Mesendoderm (in vitro differentiated cells): ENCODE results near the gene CAMK2A.

Experiments
- DNase-seq: peaks from one replicate; pipeline ENCODE4 v3.0.0; 2013
- H2AK5ac ChIP-seq: 2 replicates; pipeline ENCODE4 v1.6.1; 2013; ENCODE audit warnings: low read length, inconsistent platforms
- H2BK120ac ChIP-seq: 2 replicates; pipeline ENCODE4 v1.6.1; 2013; ENCODE audit warnings: low read depth, mild to moderate bottlenecking, low read length, moderate library complexity, mixed read lengths
- H2BK15ac ChIP-seq: replicated peaks from 2 replicates; pipeline ENCODE4 v1.6.1; 2013; ENCODE audit warnings: low read depth, mild to moderate bottlenecking, moderate library complexity
- H2BK5ac ChIP-seq: 2 replicates; pipeline ENCODE4 v1.6.1; 2013; ENCODE audit warnings: low read length, inconsistent platforms
- H3K18ac ChIP-seq: 2 replicates; pipeline ENCODE4 v1.6.1; 2013; ENCODE audit warnings: mild to moderate bottlenecking, low read length, mixed read lengths
- H3K23ac ChIP-seq: one replicate; pipeline ENCODE4 v1.6.1; 2013; ENCODE audit warnings: low read length
- H3K27ac ChIP-seq: 2 replicates; pipeline ENCODE4 v1.5.1; 2013; ENCODE audit warnings: low read depth, mild to moderate bottlenecking, inconsistent platforms, low read length, moderate library complexity
- H3K27me3 ChIP-seq: 2 replicates; pipeline ENCODE4 v1.6.1; 2013; ENCODE audit warnings: low read length, control low read depth, mild to moderate bottlenecking, inconsistent platforms; ENCODE audit not compliant: insufficient read depth, poor library complexity
- H3K36me3 ChIP-seq: 2 replicates; pipeline ENCODE4 v1.6.1; 2013; ENCODE audit warnings: low read length, inconsistent platforms; ENCODE audit not compliant: control insufficient read depth, insufficient read depth
- H3K4ac ChIP-seq: one replicate; pipeline ENCODE4 v1.6.1; 2013; ENCODE audit warnings: low read depth, mild to moderate bottlenecking, low read length, moderate library complexity
- H3K4me1 ChIP-seq: 2 replicates; pipeline ENCODE4 v1.6.1; 2013; ENCODE audit warnings: low read depth, low read length, inconsistent platforms; ENCODE audit not compliant: control insufficient read depth
- H3K4me2 ChIP-seq: 2 replicates; pipeline ENCODE4 v1.6.1; 2013; ENCODE audit warnings: low read length
- H3K4me3 ChIP-seq: 2 replicates; pipeline ENCODE4 v1.5.1; 2013; ENCODE audit warnings: mild to moderate bottlenecking, low read length
- H3K56ac ChIP-seq: one replicate; pipeline ENCODE4 v1.6.1; 2013; ENCODE audit warnings: low read length
- H3K79me1 ChIP-seq: 2 replicates; pipeline ENCODE4 v1.6.1; 2013; ENCODE audit warnings: low read length, inconsistent platforms
- H3K79me2 ChIP-seq: 2 replicates; pipeline ENCODE4 v1.6.1; 2013; ENCODE audit warnings: mild to moderate bottlenecking, low read length; ENCODE audit not compliant: control insufficient read depth, insufficient read depth
- H3K9ac ChIP-seq: 2 replicates; pipeline ENCODE4 v1.6.1; 2013; ENCODE audit warnings: low read length, inconsistent platforms
- H4K5ac ChIP-seq: one replicate; pipeline ENCODE4 v1.6.1; 2013; ENCODE audit warnings: low read length
- H4K8ac ChIP-seq: one replicate; pipeline ENCODE4 v1.6.1; 2013; ENCODE audit warnings: low read depth, mild to moderate bottlenecking, control low read depth, low read length, moderate library complexity
- WGBS: extraction: QIAGEN DNeasy Blood & Tissue Kit; methylation state at CpG from one replicate; pipeline ENCODE4 v1.1.7; 2013; ENCODE audit warnings: low lambda C conversion rate, missing lambda C conversion rate; ENCODE audit not compliant: insufficient coverage; ENCODE audit errors: extremely low coverage; 5-methylcytosine and 5-hydroxymethylcytosine counted together

CAMK2A gene

GRCh38 chr5:150190987-150191386, 98.6 kb downstream of the CAMK2A start:
- H3K18ac ChIP-seq = no peak overlapping the region
- H3K27ac ChIP-seq = no peak overlapping the region
- H3K9ac ChIP-seq = no peak overlapping the region
- H3K27me3 ChIP-seq = peaks cover 16% of the 10 kb centered on the region
- H2BK5ac ChIP-seq = no peak overlapping the region
- H3K4me2 ChIP-seq = no peak overlapping the region
- H2BK15ac ChIP-seq = no peak overlapping the region
- peaks cover 6% of the 10 kb centered on the region for H3K4me1 ChIP-seq
- no peak overlapping the region for H3K56ac ChIP-seq
- no peak overlapping the region for H3K4ac ChIP-seq
- H2BK120ac ChIP-seq = no peak overlapping the region
- no peaks in the 10 kb centered on the region for H3K79me1 ChIP-seq
- H3K79me2 ChIP-seq = no peaks in the 10 kb centered on the region
- no peak overlapping the region for H4K5ac ChIP-seq
- no peak overlapping the region for H3K23ac ChIP-seq
- no peak overlapping the region for H4K8ac ChIP-seq
- H3K4me3 ChIP-seq = no peak overlapping the region
- H3K36me3 ChIP-seq = no peaks in the 10 kb centered on the region
- peak; percentile 14 for DNase-seq
- no peak overlapping the region for H2AK5ac ChIP-seq
- no CpG with 5 or more reads among the region's 2 CpGs for WGBS

GRCh38 chr5:150190503-150190979, 99.0 kb downstream of the CAMK2A start:
- Histone ChIP-seq H3K18ac (no peak overlapping the region), H2AK5ac (no peak overlapping the region), H3K27ac (no peak overlapping the region), H3K27me3 (peaks cover 16% of the 10 kb centered on the region), H2BK120ac (no peak overlapping the region), H2BK15ac (no peak overlapping the region), H3K9ac (no peak overlapping the region), H3K79me1 (no peaks in the 10 kb centered on the region), H3K4me1 (peaks cover 9% of the 10 kb centered on the region), H3K56ac (no peak overlapping the region), H4K5ac (no peak overlapping the region), H4K8ac (no peak overlapping the region), H2BK5ac (no peak overlapping the region), H3K4me3 (no peak overlapping the region), H3K79me2 (no peaks in the 10 kb centered on the region), H3K4ac (no peak overlapping the region), H3K36me3 (no peaks in the 10 kb centered on the region), H3K23ac (no peak overlapping the region), H3K4me2 (peak overlapping the region; percentile 46)
- DNase-seq = peak; percentile 29
- no CpG with 5 or more reads among the region's 16 CpGs for WGBS

GRCh38 chr5:150189728-150190502, 99.7 kb downstream of the CAMK2A start, which contains the start of gene SLC6A7:
SLC6A7 (plus strand) TSS chr5:150190062; CDS start chr5:150190328, 266 bp downstream.
- no peaks in the 10 kb centered on the region for H3K79me2 ChIP-seq
- H2BK15ac ChIP-seq = no peak within 1 kb of the TSS
- H3K18ac ChIP-seq = no peak within 1 kb of the TSS
- no peak within 1 kb of the TSS for H4K8ac ChIP-seq
- H3K79me1 ChIP-seq = no peaks in the 10 kb centered on the region
- no peak for DNase-seq
- H3K23ac ChIP-seq = no peak within 1 kb of the TSS
- no peak within 1 kb of the TSS for H4K5ac ChIP-seq
- peaks cover 16% of the 10 kb centered on the region for H3K27me3 ChIP-seq
- no peak within 1 kb of the TSS for H3K27ac ChIP-seq
- H3K4ac ChIP-seq = no peak within 1 kb of the TSS
- peaks cover 9% of the 10 kb centered on the region for H3K4me1 ChIP-seq
- H3K4me3 ChIP-seq = no peak within 1 kb of the TSS
- WGBS = no CpG with 5 or more reads among the region's 58 CpGs
- H2AK5ac ChIP-seq = no peak within 1 kb of the TSS
- H3K9ac ChIP-seq = peak within 1 kb of the TSS; percentile 17
- no peak within 1 kb of the TSS for H2BK5ac ChIP-seq
- no peak within 1 kb of the TSS for H2BK120ac ChIP-seq
- no peaks in the 10 kb centered on the region for H3K36me3 ChIP-seq
- peak within 1 kb of the TSS; percentile 46 for H3K4me2 ChIP-seq
- no peak within 1 kb of the TSS for H3K56ac ChIP-seq

- H2AK5ac ChIP-seq = no peak overlapping the region
- no peak overlapping the region for H3K4me3 ChIP-seq
- H3K4me2 ChIP-seq = no peak overlapping the region
- H3K36me3 ChIP-seq = no peaks in the 10 kb centered on the region
- H3K18ac ChIP-seq = no peak overlapping the region
- no CpG with 5 or more reads among the region's 3 CpGs for WGBS
- no peak overlapping the region for H2BK15ac ChIP-seq
- H2BK120ac ChIP-seq = no peak overlapping the region
- no peaks in the 10 kb centered on the region for H3K79me2 ChIP-seq
- H3K4ac ChIP-seq = no peak overlapping the region
- peaks cover 16% of the 10 kb centered on the region for H3K27me3 ChIP-seq
- no peaks in the 10 kb centered on the region for H3K79me1 ChIP-seq
- H3K4me1 ChIP-seq = peaks cover 9% of the 10 kb centered on the region
- no peak overlapping the region for H3K9ac ChIP-seq
- no peak overlapping the region for H4K8ac ChIP-seq
- no peak overlapping the region for H3K56ac ChIP-seq
- no peak overlapping the region for H3K23ac ChIP-seq
- H2BK5ac ChIP-seq = no peak overlapping the region
- no peak overlapping the region for H3K27ac ChIP-seq
- DNase-seq = no peak
- no peak overlapping the region for H4K5ac ChIP-seq
These were observed 100.2 kb downstream of the CAMK2A start for GRCh38 chr5:150189326-150189725.

GRCh38 chr5:150188146-150188842, 101.3 kb downstream of the CAMK2A start:
- H3K79me1 ChIP-seq = no peaks in the 10 kb centered on the region
- H3K4me1 ChIP-seq = peaks cover 9% of the 10 kb centered on the region
- no peak overlapping the region for H3K56ac ChIP-seq
- no peak overlapping the region for H2BK15ac ChIP-seq
- peaks cover 16% of the 10 kb centered on the region for H3K27me3 ChIP-seq
- H3K36me3 ChIP-seq = no peaks in the 10 kb centered on the region
- no peak overlapping the region for H3K18ac ChIP-seq
- H3K9ac ChIP-seq = no peak overlapping the region
- no peak overlapping the region for H3K23ac ChIP-seq
- H3K27ac ChIP-seq = no peak overlapping the region
- no peak overlapping the region for H2AK5ac ChIP-seq
- DNase-seq = no peak
- no peak overlapping the region for H3K4me3 ChIP-seq
- no peak overlapping the region for H3K4me2 ChIP-seq
- WGBS = no CpG with 5 or more reads among the region's 3 CpGs
- no peak overlapping the region for H3K4ac ChIP-seq
- no peak overlapping the region for H4K5ac ChIP-seq
- H4K8ac ChIP-seq = no peak overlapping the region
- no peak overlapping the region for H2BK120ac ChIP-seq
- H2BK5ac ChIP-seq = no peak overlapping the region
- no peaks in the 10 kb centered on the region for H3K79me2 ChIP-seq
